H1 (cell line): ENCODE data around the gene TM9SF2. TPM values are rescaled to one million over a fixed set of nuclear protein-coding genes. Genes with fewer than 3 reads are reported as not detected.

Source experiments
- CTCF ChIA-PET: fragments of 300-600 bp; sonication (Branson Sonifier 250); formaldehyde crosslinking; loops from one replicate; lab custom pipeline; 2021; ENCODE audit not compliant: partially characterized antibody; lab: Charles Lee
- POLR2A ChIA-PET: fragments of 300-600 bp; sonication (Branson Sonifier 250); formaldehyde crosslinking; loops from one replicate; lab custom pipeline; 2021; ENCODE audit warnings: inconsistent platforms; ENCODE audit not compliant: partially characterized antibody; lab: Charles Lee
- DNase-seq, 2 experiments: peaks; one replicate each; pipeline versions ENCODE4 v3.0.0 to v3.0.0-alpha.2; 2010 to 2022; ENCODE audit warnings: low spot score in 2 of 2, low read depth in 1 of 2, mixed read lengths in 1 of 2
- FAIRE-seq: peaks from 2 replicates; lab custom pipeline; 2011; peaks lifted over from hg19 to GRCh38; lab: Jason Lieb, UNC
- H2AFZ ChIP-seq: 2 replicates; pipeline ENCODE4 v1.8.1; 2012; ENCODE audit warnings: low read length, inconsistent platforms
- H2AK5ac ChIP-seq: 2 replicates; pipeline ENCODE4 v1.6.1; 2013; ENCODE audit warnings: low read depth, low read length
- H2BK120ac ChIP-seq: replicated peaks from 2 replicates; pipeline ENCODE3; 2013; ENCODE audit warnings: low read depth, low read length, inconsistent platforms
- H2BK12ac ChIP-seq: 2 replicates; pipeline ENCODE4 v1.6.1; 2013; ENCODE audit warnings: low read depth, low read length
- H2BK15ac ChIP-seq: 2 replicates; pipeline ENCODE4 v1.6.1; 2013; ENCODE audit warnings: low read length
- H2BK20ac ChIP-seq: 2 replicates; pipeline ENCODE4 v1.6.1; 2013; ENCODE audit warnings: low read length
- H2BK5ac ChIP-seq: 2 replicates; pipeline ENCODE4 v1.6.1; 2013; ENCODE audit warnings: low read depth, low read length
- H3K14ac ChIP-seq: 2 replicates; pipeline ENCODE4 v1.6.1; 2013; ENCODE audit warnings: inconsistent platforms; ENCODE audit not compliant: insufficient read length
- H3K18ac ChIP-seq: 2 replicates; pipeline ENCODE4 v1.6.1; 2013; ENCODE audit warnings: low read length; ENCODE audit errors: extremely low read depth
- H3K23ac ChIP-seq: 2 replicates; pipeline ENCODE4 v1.6.1; 2013; ENCODE audit warnings: inconsistent platforms; ENCODE audit not compliant: insufficient read length
- H3K23me2 ChIP-seq: 2 replicates; pipeline ENCODE4 v1.6.1; 2013; ENCODE audit warnings: low read depth, low read length
- H3K27ac ChIP-seq: 2 replicates; pipeline ENCODE4 v1.6.1; 2011; ENCODE audit warnings: low read depth, low read length, inconsistent platforms
- H3K27me3 ChIP-seq, 4 experiments: replicated peaks in 1 of 4; 1 replicate in 1 of 4; 2 replicates in 3 of 4; pipeline versions ENCODE4 v1.6.1 to v1.8.1; 2011 to 2013; ENCODE audit warnings: low read length in 3 of 4, mild to moderate bottlenecking in 3 of 4, inconsistent platforms in 2 of 4, mixed read lengths in 2 of 4, moderate library complexity in 1 of 4; ENCODE audit not compliant: control insufficient read depth in 3 of 4, insufficient read depth in 3 of 4; ENCODE audit errors: extremely low read depth in 1 of 4
- H3K36me3 ChIP-seq, 4 experiments: 2 replicates each; pipeline versions ENCODE4 v1.6.1 to v1.8.1; 2011 to 2013; ENCODE audit warnings: mild to moderate bottlenecking in 4 of 4, low read length in 3 of 4, moderate library complexity in 2 of 4, control low read depth in 1 of 4, inconsistent platforms in 1 of 4; ENCODE audit not compliant: insufficient read depth in 4 of 4, control insufficient read depth in 2 of 4
- H3K4ac ChIP-seq: replicated peaks from 2 replicates; pipeline ENCODE3; 2013; ENCODE audit warnings: low read length, low read depth, mixed read lengths, inconsistent platforms; ENCODE audit not compliant: insufficient read length
- H3K4me1 ChIP-seq, 4 experiments: replicated peaks in 1 of 4; 1 replicate in 1 of 4; 2 replicates in 3 of 4; pipeline versions ENCODE4 v1.6.1 to v1.8.1; 2011 to 2013; ENCODE audit warnings: low read length in 3 of 4, inconsistent platforms in 2 of 4, mixed read lengths in 1 of 4; ENCODE audit not compliant: insufficient read depth in 4 of 4, control insufficient read depth in 3 of 4
- H3K4me2 ChIP-seq, 2 experiments: 2 replicates each; pipeline versions ENCODE4 v1.6.1 to v1.8.1; 2011 to 2013; ENCODE audit warnings: low read depth in 2 of 2, low read length in 2 of 2, control low read depth in 1 of 2, inconsistent platforms in 1 of 2, mild to moderate bottlenecking in 1 of 2; ENCODE audit not compliant: insufficient read depth in 1 of 2
- H3K4me3 ChIP-seq, 4 experiments: fragments of 200-600, 300-600 bp in 1 of 4; sonication (generic), shearing (Covaris generic), sonication (Bioruptor Twin) in 1 of 4; 2 replicates each; pipeline versions ENCODE4 v1.5.1 to v1.8.1; 2011 to 2016; ENCODE audit warnings: low read length in 4 of 4, low read depth in 3 of 4, control low read depth in 2 of 4, inconsistent platforms in 2 of 4, mild to moderate bottlenecking in 2 of 4, mixed read lengths in 1 of 4, moderate library complexity in 1 of 4; ENCODE audit not compliant: insufficient read depth in 2 of 4; ENCODE audit errors: extremely low read depth in 1 of 4
- H3K56ac ChIP-seq: replicated peaks from 2 replicates; pipeline ENCODE3; 2013; ENCODE audit warnings: low read depth, mild to moderate bottlenecking, mixed read lengths, low read length, inconsistent platforms; ENCODE audit not compliant: insufficient read length
- H3K79me1 ChIP-seq: 2 replicates; pipeline ENCODE4 v1.6.1; 2013; ENCODE audit warnings: low read depth, low read length, control low read depth
- H3K79me2 ChIP-seq, 2 experiments: 2 replicates each; pipeline versions ENCODE4 v1.6.1 to v1.8.1; 2012 to 2013; ENCODE audit warnings: low read length in 2 of 2, mild to moderate bottlenecking in 2 of 2, inconsistent platforms in 1 of 2; ENCODE audit not compliant: insufficient read depth in 2 of 2, control insufficient read depth in 1 of 2
- H3K9ac ChIP-seq, 4 experiments: replicated peaks in 1 of 4; 1 replicate in 1 of 4; 2 replicates in 3 of 4; pipeline versions ENCODE4 v1.6.1 to v1.8.1; 2011 to 2013; ENCODE audit warnings: low read depth in 3 of 4, low read length in 3 of 4, control low read depth in 2 of 4, mild to moderate bottlenecking in 2 of 4, moderate library complexity in 2 of 4, inconsistent platforms in 1 of 4; ENCODE audit errors: extremely low read depth in 1 of 4
- H3K9me3 ChIP-seq, 2 experiments: 2 replicates each; pipeline versions ENCODE4 v1.6.1 to v1.8.1; 2012 to 2013; ENCODE audit warnings: mild to moderate bottlenecking in 2 of 2, moderate library complexity in 2 of 2, control low read depth in 1 of 2, inconsistent platforms in 1 of 2, low read depth in 1 of 2, low read length in 1 of 2, mixed read lengths in 1 of 2; ENCODE audit not compliant: insufficient read depth in 2 of 2
- H4K20me1 ChIP-seq, 2 experiments: replicated peaks in 1 of 2; 2 replicates each; pipeline versions ENCODE3 to v1.8.1; 2011 to 2013; ENCODE audit warnings: inconsistent platforms in 2 of 2, low read length in 2 of 2, mild to moderate bottlenecking in 1 of 2; ENCODE audit not compliant: insufficient read depth in 2 of 2, control insufficient read depth in 1 of 2
- H4K5ac ChIP-seq: 2 replicates; pipeline ENCODE4 v1.6.1; 2013; ENCODE audit warnings: low read length, low read depth, mixed read lengths, inconsistent platforms; ENCODE audit not compliant: insufficient read length
- H4K8ac ChIP-seq: 2 replicates; pipeline ENCODE4 v1.8.0; 2013; ENCODE audit warnings: mild to moderate bottlenecking, moderate library complexity, low read length, inconsistent platforms; ENCODE audit not compliant: insufficient read depth; ENCODE audit errors: extremely low read depth
- H4K91ac ChIP-seq: replicated peaks from 2 replicates; pipeline ENCODE3; 2013; ENCODE audit warnings: low read length, mixed read lengths, inconsistent platforms; ENCODE audit not compliant: insufficient read length
- ASH2L ChIP-seq: fragments of 200-600, 300-600 bp; sonication (generic); IDR thresholded peaks from one replicate; pipeline ENCODE4 v1.7.1; 2017; ENCODE audit warnings: low read length
- CBX8 ChIP-seq: fragments of 300-800, 300-1000 bp; sonication (generic); IDR thresholded peaks from 2 replicates; pipeline ENCODE4 v1.7.1; 2016; ENCODE audit warnings: low read depth, low read length, borderline replicate concordance
- EGR1 ChIP-seq: IDR thresholded peaks from 2 replicates; pipeline ENCODE4 v1.6.1; 2011; ENCODE audit warnings: low read depth, low read length, borderline replicate concordance
- FOSL1 ChIP-seq: IDR thresholded peaks from 2 replicates; pipeline ENCODE4 v1.6.1; 2011; ENCODE audit warnings: mild to moderate bottlenecking, low read depth, low read length, moderate library complexity; ENCODE audit not compliant: insufficient read depth
- KDM1A ChIP-seq: fragments of 200-600, 300-600 bp; sonication (generic); IDR thresholded peaks from 2 replicates; pipeline ENCODE4 v1.7.1; 2016; ENCODE audit warnings: mild to moderate bottlenecking, low read length, borderline replicate concordance
- NANOG ChIP-seq: IDR thresholded peaks from 2 replicates; pipeline ENCODE4 v1.6.1; 2011; ENCODE audit warnings: low read length, low read depth, mild to moderate bottlenecking, inconsistent platforms; ENCODE audit not compliant: insufficient read depth, poor library complexity, severe bottlenecking
- RBBP5 ChIP-seq: IDR thresholded peaks from 2 replicates; pipeline ENCODE4 v1.7.1; 2012; ENCODE audit warnings: low read depth, mild to moderate bottlenecking, inconsistent platforms, low read length, moderate library complexity, borderline replicate concordance
- RFX5 ChIP-seq: IDR thresholded peaks from 2 replicates; pipeline ENCODE4 v1.6.1; 2011; ENCODE audit warnings: low read depth, low read length, improper control_type of control experiment, borderline replicate concordance
- SIRT6 ChIP-seq: IDR thresholded peaks from one replicate; pipeline ENCODE4 v1.7.1; 2012; ENCODE audit warnings: low read length, inconsistent platforms
- SRF ChIP-seq: IDR thresholded peaks from 2 replicates; pipeline ENCODE4 v1.6.1; 2011; ENCODE audit warnings: mild to moderate bottlenecking, low read depth, low read length, moderate library complexity
- TAF1 ChIP-seq: IDR thresholded peaks from 2 replicates; pipeline ENCODE4 v1.6.1; 2011; ENCODE audit warnings: mild to moderate bottlenecking, low read depth, low read length
- TBP ChIP-seq: IDR thresholded peaks from 2 replicates; pipeline ENCODE4 v1.6.1; 2011; ENCODE audit warnings: low read depth, low read length, improper control_type of control experiment
- WGBS, 2 experiments: shearing (Covaris generic) in 1 of 2; methylation state at CpG; one replicate each; pipeline versions ENCODE4 v1.1.6 to v1.1.7; 2013 to 2015; ENCODE audit warnings: low lambda C conversion rate in 2 of 2, mixed read lengths in 2 of 2, inconsistent platforms in 1 of 2, low coverage in 1 of 2, missing lambda C conversion rate in 1 of 2; ENCODE audit not compliant: insufficient replicate concordance in 2 of 2, insufficient coverage in 1 of 2, insufficient read length in 1 of 2; ENCODE audit errors: extremely low coverage in 1 of 2, missing lambda C conversion rate in 1 of 2; 5-methylcytosine and 5-hydroxymethylcytosine counted together
- polyA plus RNA-seq, 7 experiments: library from polyadenylated mRNA; depleted of rRNA in 3 of 7; stranded (reverse) in 5 of 7; unstranded in 2 of 7; fragments of >200 nt in 5 of 7; fragments of 200-250 nt in 2 of 7; gene quantifications; 1 replicate in 5 of 7; 2 replicates in 1 of 7; 4 replicates in 1 of 7; pipeline versions ENCODE4 v1.2.1 to v1.2.3, GENCODE V29; 2011 to 2013; ENCODE audit warnings: missing spikeins in 2 of 7, mixed read lengths in 2 of 7
- total RNA-seq: library from RNA; stranded (reverse); fragmentation: NEBNext Ultra II Directional; extraction: Animal tissue kit (Norgen Biotek cat#: 25700); gene quantifications from 2 replicates; pipeline ENCODE4 v1.2.1, GENCODE V29; 2021

The TM9SF2 gene
- total and polyA plus RNA-seq, 2 of the 8 experiments (the other 6 are each of a cell fraction or from before 2014, with no cell fraction given), result 68.0 to 101 TPM

GRCh38 chr13:99477493-99477892 is 23.8 kb upstream of the TM9SF2 start:
- Histone ChIP-seq H3K14ac (no peak overlapping the region), H3K4ac (no peak overlapping the region)

More at GRCh38 chr13:99477493-99477892, 23.8 kb upstream of the TM9SF2 start:
- no peak overlapping the region for H3K27ac ChIP-seq
- FAIRE-seq (no peak), DNase-seq (no peak)
- H3K4me2 ChIP-seq, result no peak overlapping the region; a peak in 1 of 4 replicates
- TF ChIP-seq SRF (no peak), TAF1 (no peak), TBP (no peak), KDM1A (no peak), FOSL1 (no peak), CBX8 (no peak), EGR1 (no peak), SIRT6 (no peak), RBBP5 (no peak), NANOG (no peak), RFX5 (no peak), ASH2L (no peak)
- no peak overlapping the region for H2BK15ac ChIP-seq
- no peak overlapping the region for H3K4me3 ChIP-seq
- no peak overlapping the region for H3K23ac ChIP-seq
- H3K79me2 ChIP-seq, result no peaks in the 10 kb centered on the region
- no peak overlapping the region for H3K56ac ChIP-seq
- 86% methylated on average over 4 of the region's 4 CpGs; no CpG with 5 or more reads in 1 of the 2 experiments for WGBS, 2 experiments
- H4K5ac ChIP-seq, result no peak overlapping the region
- no peaks in the 10 kb centered on the region for H3K27me3 ChIP-seq
- H2BK5ac ChIP-seq, result no peak overlapping the region
- H4K20me1 ChIP-seq, result no peaks in the 10 kb centered on the region
- no peaks in the 10 kb centered on the region for H3K79me1 ChIP-seq
- H4K91ac ChIP-seq, result no peak overlapping the region
- ChIA-PET CTCF (interaction anchor here (0.8 to 1.3 kb wide), 2 partner anchors 13 to 35 kb away, joined by 3 to 4 read pairs; no protein-coding TSS in a partner anchor), POLR2A (no interaction called here)
- H2AFZ ChIP-seq, result no peak overlapping the region
- no peak overlapping the region for H3K9ac ChIP-seq
- H3K23me2 ChIP-seq, result peaks cover 7% of the 10 kb centered on the region; the same call in 1 of the 2 replicates
- no peak overlapping the region for H2BK120ac ChIP-seq
- H2BK20ac ChIP-seq, result no peak overlapping the region
- no peaks in the 10 kb centered on the region for H3K9me3 ChIP-seq
- H2BK12ac ChIP-seq, result no peak overlapping the region
- H3K4me1 ChIP-seq, result peaks cover 0 to 4% (median 2%) of the 10 kb centered on the region in 4 experiments; a peak in 4 of 7 replicates
- H3K18ac ChIP-seq, result no peak overlapping the region
- H2AK5ac ChIP-seq, result no peak overlapping the region
- no peak overlapping the region for H4K8ac ChIP-seq
- H3K36me3 ChIP-seq, result no peaks in the 10 kb centered on the region
